ENCODE measurements around the gene PDE8B. TPM values are rescaled to one million over a fixed set of nuclear protein-coding genes. Genes with fewer than 3 reads are reported as not detected.

Gene PDE8B
- total RNA-seq, 1 experiment from 2014 or later: 0.17 TPM

DNA sequence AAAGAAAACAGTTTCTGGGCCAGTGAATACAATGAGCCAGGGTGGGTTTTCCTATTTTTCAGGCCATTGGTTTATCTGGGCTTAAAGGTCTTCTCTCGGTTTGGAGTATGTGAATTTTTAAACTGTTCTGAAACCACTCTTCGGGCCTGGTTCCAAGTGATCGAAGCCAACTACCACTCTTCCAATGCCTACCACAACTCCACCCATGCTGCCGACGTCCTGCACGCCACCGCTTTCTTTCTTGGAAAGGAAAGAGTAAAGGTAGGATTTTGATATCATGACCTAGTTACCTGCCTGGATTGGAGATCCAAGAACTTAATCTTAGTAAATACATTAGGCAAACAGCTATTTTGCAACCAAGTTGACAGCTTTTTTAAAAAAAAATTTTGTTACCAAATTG, 202.6 kb downstream of the PDE8B start:
- no peak overlapping the region for H3K4me3 ChIP-seq (replicated peaks in 1 of 2; ENCODE audit: low read depth in 1 of 2, low read length in 2 of 2)
- H3K27ac ChIP-seq (ENCODE audit: low read depth, low read length): no peak overlapping the region
- H3K9me2 ChIP-seq (ENCODE audit: insufficient read depth): no peaks in the 10 kb centered on the region
- no peaks in the 10 kb centered on the region for H3K9me3 ChIP-seq (ENCODE audit: control insufficient read depth in 1 of 2, insufficient read depth in 1 of 2, low read depth in 1 of 2, low read length in 2 of 2)
- H2AFZ ChIP-seq (ENCODE audit: low read depth, low read length, poor library complexity, severe bottlenecking): no peak overlapping the region
- ChIA-PET RAD21 (ENCODE audit: low non-redundant PET in 1 of 2, low total read pairs in 2 of 2, uncharacterized antibody in 2 of 2, unreplicated experiment in 2 of 2) (no interaction called here), CTCF (no interaction called here), POLR2A (no interaction called here)
- H3K36me3 ChIP-seq (ENCODE audit: control insufficient read depth in 1 of 2, insufficient read depth in 2 of 2, low read length in 2 of 2): no peaks in the 10 kb centered on the region
- H3K4me1 ChIP-seq (ENCODE audit: control insufficient read depth in 1 of 2, insufficient read depth in 2 of 2, low read length in 2 of 2): no peaks in the 10 kb centered on the region
- no peaks in the 10 kb centered on the region for H3K27me3 ChIP-seq (ENCODE audit: insufficient read depth, low read length)
- ATAC-seq: no peak
- H3K4me2 ChIP-seq (ENCODE audit: low read length): no peak overlapping the region
- TF ChIP-seq SIN3A (IDR thresholded peaks at IDR 0.05; ENCODE audit: low read depth) (no peak), RAD21 (IDR thresholded peaks at IDR 0.05; ENCODE audit: low read depth) (no peak), YY1 (IDR thresholded peaks at IDR 0.05; ENCODE audit: extremely low read depth, insufficient replicate concordance, low read depth, low read length) (no peak), EZH2 (IDR thresholded peaks at IDR 0.05) (no peak), SP1 (IDR thresholded peaks at IDR 0.05; ENCODE audit: low read depth) (no peak), EZH2phosphoT487 (IDR thresholded peaks at IDR 0.05; ENCODE audit: borderline replicate concordance) (no peak), FOSL1 (IDR thresholded peaks at IDR 0.05; ENCODE audit: low read depth) (no peak), EGR1 (IDR thresholded peaks at IDR 0.05; ENCODE audit: low read depth) (no peak), CEBPB (IDR thresholded peaks at IDR 0.05; ENCODE audit: low read depth) (no peak), ZFX (IDR thresholded peaks at IDR 0.05) (no peak), CBX3 (IDR thresholded peaks at IDR 0.05; ENCODE audit: low read depth) (no peak), REST (IDR thresholded peaks at IDR 0.05; ENCODE audit: low read depth) (no peak), SRF (IDR thresholded peaks at IDR 0.05; ENCODE audit: low read depth) (no peak), POLR2A (IDR thresholded peaks at IDR 0.05; ENCODE audit: borderline replicate concordance, extremely low read depth, insufficient read depth, insufficient read length) (no peak), ELF1 (IDR thresholded peaks at IDR 0.05; ENCODE audit: borderline replicate concordance, low read depth) (no peak)
- TF ChIP-seq, protein P1, sequence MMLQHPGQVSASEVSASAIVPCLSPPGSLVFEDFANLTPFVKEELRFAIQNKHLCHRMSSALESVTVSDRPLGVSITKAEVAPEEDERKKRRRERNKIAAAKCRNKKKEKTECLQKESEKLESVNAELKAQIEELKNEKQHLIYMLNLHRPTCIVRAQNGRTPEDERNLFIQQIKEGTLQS (IDR thresholded peaks at IDR 0.05): no peak
- TF ChIP-seq, protein P2, sequence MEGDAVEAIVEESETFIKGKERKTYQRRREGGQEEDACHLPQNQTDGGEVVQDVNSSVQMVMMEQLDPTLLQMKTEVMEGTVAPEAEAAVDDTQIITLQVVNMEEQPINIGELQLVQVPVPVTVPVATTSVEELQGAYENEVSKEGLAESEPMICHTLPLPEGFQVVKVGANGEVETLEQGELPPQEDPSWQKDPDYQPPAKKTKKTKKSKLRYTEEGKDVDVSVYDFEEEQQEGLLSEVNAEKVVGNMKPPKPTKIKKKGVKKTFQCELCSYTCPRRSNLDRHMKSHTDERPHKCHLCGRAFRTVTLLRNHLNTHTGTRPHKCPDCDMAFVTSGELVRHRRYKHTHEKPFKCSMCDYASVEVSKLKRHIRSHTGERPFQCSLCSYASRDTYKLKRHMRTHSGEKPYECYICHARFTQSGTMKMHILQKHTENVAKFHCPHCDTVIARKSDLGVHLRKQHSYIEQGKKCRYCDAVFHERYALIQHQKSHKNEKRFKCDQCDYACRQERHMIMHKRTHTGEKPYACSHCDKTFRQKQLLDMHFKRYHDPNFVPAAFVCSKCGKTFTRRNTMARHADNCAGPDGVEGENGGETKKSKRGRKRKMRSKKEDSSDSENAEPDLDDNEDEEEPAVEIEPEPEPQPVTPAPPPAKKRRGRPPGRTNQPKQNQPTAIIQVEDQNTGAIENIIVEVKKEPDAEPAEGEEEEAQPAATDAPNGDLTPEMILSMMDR (IDR thresholded peaks at IDR 0.05 in 2 of 3, conservative IDR thresholded peaks at IDR 0.05 in 1 of 3; ENCODE audit: borderline replicate concordance in 1 of 3, insufficient read depth in 1 of 3, low read depth in 2 of 3, low read length in 2 of 3): no peak
- no peak overlapping the region for H3K9ac ChIP-seq (ENCODE audit: low read length)
- H3K79me2 ChIP-seq (ENCODE audit: insufficient read depth, low read length): no peaks in the 10 kb centered on the region
- no peak for DNase-seq (ENCODE audit: low read depth, low spot score)
- H4K20me1 ChIP-seq (ENCODE audit: insufficient read depth): no peaks in the 10 kb centered on the region
- intact Hi-C loops (cut with micrococcal nuclease): no loop called here
- no TSS peak for BruUV-seq (replicated peaks)

All from HCT116 (cell line).